HG02642 (cell line): ENCODE results near the gene ELF2.
"Not testable (repeated sequence)": the region's sequence is repeated elsewhere in the genome, so short reads cannot be mapped to it uniquely, and the experiment has no call there.

Source experiments
- ATAC-seq: cut with Tn5 transposase; IDR thresholded peaks from one replicate; pipeline ENCODE4 v1.9.1; 2021; ENCODE audit warnings: mild to moderate bottlenecking; ENCODE audit not compliant: unreplicated experiment, poor library complexity

ELF2 gene

DNA sequence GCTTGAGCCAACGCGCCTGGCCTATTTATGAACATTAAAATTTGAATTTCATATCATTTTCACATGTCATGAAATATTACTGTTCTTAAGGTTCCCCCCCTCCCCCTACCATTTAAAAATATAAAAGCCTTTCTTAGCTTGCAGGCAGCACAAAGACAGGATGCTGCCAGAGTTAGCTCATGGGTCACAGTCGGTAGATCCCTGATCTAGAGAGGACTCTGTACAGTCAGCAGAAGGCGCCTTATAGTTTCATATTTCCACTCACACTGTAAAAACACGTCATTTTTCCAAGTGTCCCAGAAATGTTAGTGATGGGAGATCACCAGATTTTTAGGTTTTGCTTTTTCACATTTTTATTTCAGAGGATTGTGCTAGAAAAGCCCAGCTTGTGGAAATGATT is 149.2 kb downstream of the ELF2 start:
- no peak for ATAC-seq

- ATAC-seq: no peak
These were observed 151.2 kb downstream of the ELF2 start for GRCh38 chr4:139025841-139026240.

GRCh38 chr4:139024686-139025085 is 152.3 kb downstream of the ELF2 start:
- ATAC-seq: no peak

- no peak for ATAC-seq
These were observed 154.2 kb downstream of the ELF2 start for GRCh38 chr4:139022835-139023234.

DNA sequence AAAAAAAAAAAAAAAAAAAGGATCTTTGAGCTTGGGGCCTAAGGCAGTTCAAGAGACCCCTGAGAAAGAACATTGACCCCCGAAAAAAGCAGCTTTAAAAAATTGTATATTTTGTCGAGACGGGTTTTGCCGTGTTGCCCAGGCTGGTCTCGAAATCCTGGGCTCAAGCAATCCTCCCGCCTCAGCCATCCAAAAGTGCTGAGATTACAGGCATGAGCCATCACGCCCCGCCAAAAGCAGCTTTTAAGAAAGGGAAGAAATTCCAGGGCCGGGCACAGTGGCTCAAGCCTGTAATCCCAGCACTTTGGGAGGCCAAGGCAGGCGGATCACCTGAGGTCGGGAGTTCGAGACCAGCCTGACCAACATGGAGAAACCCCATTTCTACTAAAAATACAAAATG is 155.9 kb downstream of the ELF2 start:
- not testable (repeated sequence) for ATAC-seq

DNA sequence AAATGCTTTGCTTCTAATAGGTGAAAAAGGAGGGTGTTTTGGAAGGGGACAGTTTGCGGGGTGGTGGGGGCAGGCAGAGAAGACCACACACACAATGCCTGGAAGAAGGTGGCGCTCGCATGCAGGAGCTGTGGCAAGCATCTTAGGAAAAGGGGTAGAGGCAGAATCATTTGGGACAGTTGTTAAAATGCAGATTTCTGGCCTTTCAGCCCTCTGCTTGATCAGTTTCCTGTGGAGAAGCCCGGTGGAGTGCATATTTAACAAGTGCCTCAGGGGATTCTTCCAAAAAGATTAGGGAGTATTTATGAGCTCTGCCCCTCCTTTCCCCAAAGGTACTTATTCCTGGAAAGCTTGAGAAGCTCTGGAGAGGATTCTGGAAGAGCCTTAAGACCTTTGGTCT is 156.6 kb downstream of the ELF2 start:
- no peak for ATAC-seq

DNA sequence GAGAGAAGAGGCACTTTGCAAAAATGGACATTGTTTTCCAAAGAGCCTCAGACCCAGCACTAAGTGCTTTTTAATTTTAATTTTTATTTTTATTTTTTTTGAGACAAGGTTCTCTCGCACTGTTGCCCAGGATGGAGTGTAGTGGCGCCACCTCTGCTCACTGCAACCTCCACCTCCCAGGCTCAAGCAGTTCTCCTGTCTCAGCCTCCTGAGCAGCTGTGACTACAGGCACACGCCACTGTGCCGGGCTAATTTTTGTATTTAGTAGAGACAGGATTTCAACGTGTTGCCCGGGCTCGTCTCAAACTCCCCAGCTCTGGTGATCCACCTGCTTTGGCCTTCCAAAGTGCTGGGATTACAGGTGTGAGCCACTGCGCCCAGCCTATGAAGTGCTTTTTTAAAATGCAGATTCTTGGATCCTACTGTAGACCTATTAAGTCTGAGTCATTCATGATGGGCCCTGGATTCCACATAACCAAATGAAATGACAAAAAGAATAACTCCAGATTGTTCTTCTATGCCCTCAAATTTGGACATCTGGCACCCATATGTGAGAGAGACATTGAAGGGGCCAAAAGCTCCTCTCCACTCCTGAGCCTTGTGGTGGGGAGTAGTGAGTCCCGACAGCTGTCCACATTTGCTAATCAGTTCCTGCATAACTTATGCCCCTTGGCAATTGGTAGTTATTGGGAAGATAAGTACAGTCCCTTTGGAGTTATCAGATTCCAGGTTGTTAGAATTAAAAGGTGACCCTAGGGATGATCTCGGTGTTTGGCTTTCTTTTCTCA is 157.9 kb downstream of the ELF2 start:
- no peak for ATAC-seq

- no peak for ATAC-seq
These were observed 158.5 kb downstream of the ELF2 start for GRCh38 chr4:139018501-139018900.

GRCh38 chr4:139017861-139018260 is 159.2 kb downstream of the ELF2 start:
- ATAC-seq: no peak

- ATAC-seq: peak; percentile 42
These were observed 161.0 kb downstream of the ELF2 start for GRCh38 chr4:139015948-139016471.

- peak; percentile 96 for ATAC-seq
These were observed 161.6 kb downstream of the ELF2 start, which contains the start of gene NOCT for GRCh38 chr4:139015269-139015947. NOCT (plus strand) TSS chr4:139015781; CDS start chr4:139015982, 201 bp downstream.

DNA sequence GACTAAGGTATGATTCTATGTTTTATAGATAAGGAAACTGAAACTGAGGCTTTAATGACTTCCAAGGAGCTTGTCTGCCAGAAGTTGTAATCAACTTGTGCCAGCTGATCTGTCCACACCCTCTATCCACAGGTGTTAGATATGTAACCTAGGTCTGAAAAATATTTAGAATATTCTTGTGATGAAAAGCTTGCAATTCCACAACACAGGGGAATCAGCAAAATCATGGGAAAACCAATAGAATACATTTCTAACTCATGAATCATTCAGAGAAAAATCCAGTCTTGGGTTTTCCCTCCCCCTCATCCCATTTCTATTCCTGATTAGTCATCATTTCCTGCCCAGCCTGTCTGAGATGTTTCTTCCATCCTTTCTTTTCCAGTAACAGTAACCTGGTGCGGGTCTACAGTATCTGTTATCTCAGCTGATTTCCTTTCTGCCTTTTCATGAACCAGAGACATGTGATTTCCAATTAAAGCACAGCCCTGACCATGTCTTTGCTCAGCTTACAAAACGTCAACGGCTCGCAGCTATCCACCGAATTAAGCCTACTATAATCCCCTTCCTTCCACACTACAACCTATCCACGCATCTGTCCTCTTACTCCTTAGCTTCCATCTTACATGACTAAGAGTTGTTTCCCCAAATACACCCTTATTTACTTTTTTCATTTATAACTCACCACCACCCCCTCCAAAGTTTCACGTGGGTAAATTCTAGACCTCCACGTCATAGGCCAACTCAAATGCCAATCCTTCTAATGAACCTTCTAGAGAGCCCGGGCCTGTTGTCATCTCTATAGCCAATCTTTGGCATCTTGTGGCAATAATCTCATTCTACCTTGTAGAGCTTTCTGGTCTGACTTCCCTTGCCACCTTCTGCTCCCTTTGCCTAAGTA is 162.4 kb downstream of the ELF2 start:
- peak; percentile 4 for ATAC-seq

- no peak for ATAC-seq
These were observed 165.6 kb downstream of the ELF2 start for GRCh38 chr4:139011225-139011950.

DNA sequence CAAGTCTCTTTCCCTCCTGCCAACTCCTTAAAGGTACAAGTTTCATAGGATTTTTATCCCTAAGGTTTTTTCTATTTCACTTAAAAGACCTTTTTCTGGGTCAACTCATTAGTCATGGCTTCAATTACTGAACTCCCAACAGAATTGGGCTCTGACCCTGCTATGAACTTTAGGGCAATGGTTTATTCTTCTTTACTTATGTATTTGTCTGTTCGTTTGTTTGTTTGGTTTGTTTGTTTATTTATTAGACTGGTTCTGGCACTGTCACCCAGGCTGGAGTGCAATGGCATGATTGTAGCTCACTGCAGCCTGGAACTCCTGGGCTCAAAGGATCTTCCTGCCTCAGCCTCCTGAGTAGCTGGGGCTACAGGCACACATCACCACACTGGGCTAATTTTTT is 167.3 kb downstream of the ELF2 start:
- ATAC-seq: no peak

DNA sequence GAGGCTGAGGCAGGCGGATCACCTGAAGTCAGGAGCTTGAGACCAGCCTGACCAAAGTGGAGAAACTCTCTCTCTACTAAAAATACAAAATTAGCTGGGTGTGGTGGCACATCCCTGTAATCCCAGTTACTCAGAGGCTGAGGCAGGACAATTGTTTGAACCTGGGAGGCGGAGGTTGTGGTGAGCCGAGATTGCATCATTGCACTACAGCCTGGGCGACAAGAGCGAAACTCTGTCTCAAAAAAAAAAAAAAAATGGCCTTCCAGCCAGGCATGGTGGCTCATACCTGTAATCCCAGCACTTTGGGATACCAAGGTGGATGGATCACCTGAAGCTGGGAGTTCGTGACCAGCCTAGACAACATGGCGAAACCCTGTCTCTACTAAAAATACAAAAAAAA is 168.7 kb downstream of the ELF2 start:
- ATAC-seq: not testable (repeated sequence)

GRCh38 chr4:139007640-139008039 is 169.4 kb downstream of the ELF2 start:
- no peak for ATAC-seq
